ENCODE measurements around the gene XRN1.

The XRN1 gene

DNA sequence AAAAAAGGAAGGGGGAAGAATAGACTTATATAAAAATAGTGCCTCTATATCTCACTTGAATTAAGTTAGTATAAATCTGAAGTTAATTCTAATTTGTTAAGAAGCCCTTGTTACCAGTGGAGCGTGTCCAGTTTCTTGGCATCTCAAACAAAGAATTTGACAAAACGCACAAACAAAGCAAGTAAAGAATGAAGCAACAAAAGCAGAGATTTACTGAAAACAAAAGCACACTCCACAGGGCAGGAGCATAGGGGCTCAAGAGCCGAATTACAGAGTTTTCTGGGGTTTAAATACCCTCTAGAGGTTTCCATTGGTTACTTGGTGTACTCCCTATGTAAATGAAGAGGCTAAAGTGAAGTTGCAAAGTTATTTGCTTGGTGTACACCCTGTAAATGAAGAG, 188.5 kb downstream of the XRN1 start:
- DNase-seq (ENCODE audit: low read depth) = no peak
- TF ChIP-seq, protein P1, sequence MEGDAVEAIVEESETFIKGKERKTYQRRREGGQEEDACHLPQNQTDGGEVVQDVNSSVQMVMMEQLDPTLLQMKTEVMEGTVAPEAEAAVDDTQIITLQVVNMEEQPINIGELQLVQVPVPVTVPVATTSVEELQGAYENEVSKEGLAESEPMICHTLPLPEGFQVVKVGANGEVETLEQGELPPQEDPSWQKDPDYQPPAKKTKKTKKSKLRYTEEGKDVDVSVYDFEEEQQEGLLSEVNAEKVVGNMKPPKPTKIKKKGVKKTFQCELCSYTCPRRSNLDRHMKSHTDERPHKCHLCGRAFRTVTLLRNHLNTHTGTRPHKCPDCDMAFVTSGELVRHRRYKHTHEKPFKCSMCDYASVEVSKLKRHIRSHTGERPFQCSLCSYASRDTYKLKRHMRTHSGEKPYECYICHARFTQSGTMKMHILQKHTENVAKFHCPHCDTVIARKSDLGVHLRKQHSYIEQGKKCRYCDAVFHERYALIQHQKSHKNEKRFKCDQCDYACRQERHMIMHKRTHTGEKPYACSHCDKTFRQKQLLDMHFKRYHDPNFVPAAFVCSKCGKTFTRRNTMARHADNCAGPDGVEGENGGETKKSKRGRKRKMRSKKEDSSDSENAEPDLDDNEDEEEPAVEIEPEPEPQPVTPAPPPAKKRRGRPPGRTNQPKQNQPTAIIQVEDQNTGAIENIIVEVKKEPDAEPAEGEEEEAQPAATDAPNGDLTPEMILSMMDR (IDR thresholded peaks at IDR 0.05; ENCODE audit: control insufficient read depth, insufficient read depth, low read depth, low read length, missing control alignments) = no peak
- no peak overlapping the region for H3K4me3 ChIP-seq (ENCODE audit: control insufficient read depth, low read depth, low read length)

DNA sequence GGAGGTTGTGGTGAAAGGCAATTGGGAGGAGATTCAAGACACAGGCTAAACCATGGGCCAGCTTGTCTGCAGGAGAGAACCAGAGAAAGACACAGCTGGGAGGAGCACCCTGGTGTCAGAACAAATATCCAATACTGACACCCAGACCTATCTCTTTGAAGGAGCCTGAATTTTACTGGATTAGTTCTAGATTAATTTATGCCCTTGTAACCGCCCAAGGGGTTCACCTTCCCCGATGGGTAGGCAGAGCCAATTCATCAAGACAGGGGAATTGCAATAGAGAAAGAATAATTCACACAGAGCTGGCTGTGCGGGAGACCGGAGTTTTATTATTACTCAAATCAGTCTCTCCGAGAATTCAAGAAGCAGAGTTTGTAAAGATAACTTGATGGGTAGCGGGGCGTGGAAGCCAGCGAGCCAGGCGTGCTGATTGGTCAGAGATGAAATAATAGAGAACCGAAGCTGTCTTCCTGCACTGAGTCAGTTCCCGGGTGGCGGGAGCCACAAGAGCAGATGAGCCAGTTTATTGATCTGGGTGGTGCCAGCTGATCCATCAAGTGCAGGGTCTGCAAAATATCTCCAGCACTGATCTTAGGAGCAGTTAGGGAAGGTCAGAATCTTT, 191.0 kb downstream of the XRN1 start:
- no peak overlapping the region for H3K4me3 ChIP-seq (ENCODE audit: control insufficient read depth, low read depth, low read length)
- no peak for DNase-seq (ENCODE audit: low read depth)
- TF ChIP-seq, protein P1 (IDR thresholded peaks at IDR 0.05; ENCODE audit: control insufficient read depth, insufficient read depth, low read depth, low read length, missing control alignments) = no peak
